ENCODE results near the gene FOXI1. TPM values are rescaled to one million over a fixed set of nuclear protein-coding genes. Genes with fewer than 3 reads are reported as not detected.

Gene FOXI1
- total and polyA plus RNA-seq, 2 donors (not counting 3 experiments of a cell fraction or from before 2014, with no cell fraction given): not detected

- dilution Hi-C loops (cut with MboI; ENCODE audit: extremely low pct_ligation_motif_present, low sequenced_read_pairs) (no loop called here), intact Hi-C loops (cut with micrococcal nuclease) (no loop called here)
- H3K4me3 ChIP-seq (replicated peaks in 1 of 3; ENCODE audit: insufficient read depth in 1 of 3, low read depth in 1 of 3, low read length in 3 of 3): no peak overlapping the region
- BruUV-seq (replicated peaks): no TSS peak
- H3K79me2 ChIP-seq (ENCODE audit: control insufficient read depth, insufficient read depth, low read length): no peaks in the 10 kb centered on the region
- no peak overlapping the region for H3K4me2 ChIP-seq (ENCODE audit: insufficient read depth, low read length)
- no peaks in the 10 kb centered on the region for H3K9me3 ChIP-seq (replicated peaks; ENCODE audit: control insufficient read depth, insufficient read depth, low read length)
- TF ChIP-seq MYC (IDR thresholded peaks at IDR 0.05; ENCODE audit: low read depth, low read length) (no peak), FOS (IDR thresholded peaks at IDR 0.05; ENCODE audit: borderline replicate concordance, insufficient read depth, low read length) (no peak), POLR2AphosphoS5 (IDR thresholded peaks at IDR 0.05; ENCODE audit: insufficient read depth, low read depth, low read length) (no peak), GATA2 (IDR thresholded peaks at IDR 0.05; ENCODE audit: insufficient read depth, insufficient read length, low read depth, low read length) (no peak), EZH2 (IDR thresholded peaks at IDR 0.05; ENCODE audit: borderline replicate concordance, low read depth, low read length, severe bottlenecking) (no peak), JUN (IDR thresholded peaks at IDR 0.05; ENCODE audit: borderline replicate concordance, insufficient read depth, insufficient read length, low read depth) (no peak), POLR2A (IDR thresholded peaks at IDR 0.05; ENCODE audit: low read depth, low read length) (no peak), MAX (IDR thresholded peaks at IDR 0.05; ENCODE audit: insufficient read depth, insufficient read length) (no peak), CTCF (IDR thresholded peaks at IDR 0.05; ENCODE audit: extremely low read depth in 1 of 2, insufficient read depth in 1 of 2, low read depth in 1 of 2, low read length in 2 of 2) (no peak)
- peaks cover 16% of the 10 kb centered on the region for H3K4me1 ChIP-seq (ENCODE audit: control insufficient read depth, extremely low read depth, insufficient read depth, low read length)
- no peak overlapping the region for H3K9ac ChIP-seq (replicated peaks; ENCODE audit: extremely low read depth, insufficient read depth, low read length)
- FAIRE-seq (no peak), DNase-seq (ENCODE audit: low read depth, low spot score) (no peak)
- no peaks in the 10 kb centered on the region for H4K20me1 ChIP-seq (replicated peaks; ENCODE audit: control insufficient read depth, extremely low read depth, insufficient read depth, low read length)
- no peaks in the 10 kb centered on the region for H3K9me1 ChIP-seq (replicated peaks; ENCODE audit: control insufficient read depth, extremely low read depth, insufficient read depth, low read length)
- H3K27me3 ChIP-seq (ENCODE audit: control insufficient read depth in 2 of 2, insufficient read depth in 2 of 2, low read length in 2 of 2): no peaks in the 10 kb centered on the region
- ChIA-PET CTCF (no interaction called here), POLR2A (no interaction called here)
- H3K36me3 ChIP-seq (ENCODE audit: control insufficient read depth in 2 of 2, extremely low read depth in 1 of 2, insufficient read depth in 2 of 2, low read length in 2 of 2): no peaks in the 10 kb centered on the region
- H3K27ac ChIP-seq (ENCODE audit: insufficient read depth, low read depth, low read length): no peak overlapping the region
- no peak overlapping the region for H2AFZ ChIP-seq (ENCODE audit: low read depth, low read length)
Measured at GRCh38 chr5:170147051-170147752, 41.5 kb downstream of the FOXI1 start.
